ACC112 (cell line): Measurements from ENCODE around the gene DAPK2.
"Not testable (repeated sequence)": the region's sequence is repeated elsewhere in the genome, so short reads cannot be mapped to it uniquely, and the experiment has no call there.

Experiments
- H2AFZ ChIP-seq: fragments of 200-600 bp; sonication (generic); one replicate; pipeline ENCODE4 v1.6.0; 2017; ENCODE audit warnings: antibody characterized with exemption, low read length; ENCODE audit not compliant: unreplicated experiment
- H3K27ac ChIP-seq: fragments of 200-600 bp; sonication (generic); 2 replicates; pipeline ENCODE4 v1.5.1; 2014; ENCODE audit warnings: low read depth, mild to moderate bottlenecking, antibody characterized with exemption, low read length, moderate library complexity
- H3K27me3 ChIP-seq: fragments of 200-600 bp; sonication (generic); 2 replicates; pipeline ENCODE4 v1.6.1; 2014; ENCODE audit warnings: mild to moderate bottlenecking, antibody characterized with exemption, low read length, moderate library complexity, mixed read lengths; ENCODE audit not compliant: insufficient read depth
- H3K36me3 ChIP-seq: fragments of 200-600 bp; sonication (generic); 2 replicates; pipeline ENCODE4 v1.6.1; 2016; ENCODE audit warnings: mild to moderate bottlenecking, antibody characterized with exemption, low read length, moderate library complexity, mixed read lengths; ENCODE audit not compliant: insufficient read depth
- H3K4me1 ChIP-seq: fragments of 200-600 bp; sonication (generic); one replicate; pipeline ENCODE4 v1.6.1; 2016; ENCODE audit warnings: low read length, mixed read lengths; ENCODE audit not compliant: insufficient read depth, unreplicated experiment, control insufficient read depth
- H3K4me3 ChIP-seq: fragments of 200-600 bp; sonication (generic); 2 replicates; pipeline ENCODE4 v1.5.1; 2014; ENCODE audit warnings: mild to moderate bottlenecking, low read depth, low read length
- H3K79me2 ChIP-seq: fragments of 200-600 bp; sonication (generic); one replicate; pipeline ENCODE4 v1.6.0; 2016; ENCODE audit warnings: low read length; ENCODE audit not compliant: control insufficient read depth, unreplicated experiment, insufficient read depth

The DAPK2 gene

GRCh38 chr15:64072812-64073211, 26.5 kb upstream of the DAPK2 start:
- peaks cover 3% of the 10 kb centered on the region for H3K79me2 ChIP-seq
- H2AFZ ChIP-seq, result no peak overlapping the region
- peak overlapping the region; percentile 82 for H3K27ac ChIP-seq
- H3K36me3 ChIP-seq, result peaks cover 9% of the 10 kb centered on the region; the same call in 1 of the 2 replicates
- H3K27me3 ChIP-seq, result no peaks in the 10 kb centered on the region
- peaks cover 44% of the 10 kb centered on the region for H3K4me1 ChIP-seq
- H3K4me3 ChIP-seq, result 0 out of 2 replicates have a peak overlapping the region, but pooled peaks have one; percentile 5

GRCh38 chr15:64071931-64072765, 25.9 kb upstream of the DAPK2 start:
- H2AFZ ChIP-seq, result no peak overlapping the region
- H3K27ac ChIP-seq, result peak overlapping the region; percentile 82

GRCh38 chr15:64070965-64071851, 24.9 kb upstream of the DAPK2 start:
- Histone ChIP-seq H3K4me1 (peaks cover 44% of the 10 kb centered on the region), H3K4me3 (no peak overlapping the region), H2AFZ (no peak overlapping the region), H3K27ac (peak overlapping the region; percentile 82), H3K27me3 (no peaks in the 10 kb centered on the region), H3K79me2 (no peaks in the 10 kb centered on the region), H3K36me3 (0 out of 2 replicates have a peak, but pooled peaks cover 4% of the 10 kb centered on the region)

More at GRCh38 chr15:64071931-64072765, 25.9 kb upstream of the DAPK2 start:
- H3K4me1 ChIP-seq, result peaks cover 44% of the 10 kb centered on the region
- H3K79me2 ChIP-seq, result no peaks in the 10 kb centered on the region
- H3K36me3 ChIP-seq, result 0 out of 2 replicates have a peak, but pooled peaks cover 4% of the 10 kb centered on the region
- H3K27me3 ChIP-seq, result no peaks in the 10 kb centered on the region
- H3K4me3 ChIP-seq, result 0 out of 2 replicates have a peak overlapping the region, but pooled peaks have one; percentile 5

- Histone ChIP-seq H3K27ac (peak overlapping the region; percentile 82; the same call in 1 of the 2 replicates), H2AFZ (no peak overlapping the region), H3K79me2 (no peaks in the 10 kb centered on the region), H3K27me3 (no peaks in the 10 kb centered on the region), H3K4me1 (peaks cover 44% of the 10 kb centered on the region), H3K4me3 (no peak overlapping the region), H3K36me3 (0 out of 2 replicates have a peak, but pooled peaks cover 4% of the 10 kb centered on the region)
Observed at GRCh38 chr15:64070106-64070505, 23.8 kb upstream of the DAPK2 start.

- H3K36me3 ChIP-seq, result 0 out of 2 replicates have a peak, but pooled peaks cover 4% of the 10 kb centered on the region
Observed at GRCh38 chr15:64068133-64068532, 21.8 kb upstream of the DAPK2 start.

GRCh38 chr15:64067564-64068030, 21.3 kb upstream of the DAPK2 start:
- Histone ChIP-seq H3K4me3 (no peak overlapping the region), H3K27ac (no peak overlapping the region), H3K79me2 (no peaks in the 10 kb centered on the region), H3K4me1 (peaks cover 33% of the 10 kb centered on the region), H2AFZ (no peak overlapping the region), H3K36me3 (0 out of 2 replicates have a peak, but pooled peaks cover 4% of the 10 kb centered on the region), H3K27me3 (no peaks in the 10 kb centered on the region)

More at GRCh38 chr15:64068133-64068532, 21.8 kb upstream of the DAPK2 start:
- Histone ChIP-seq H3K27me3 (no peaks in the 10 kb centered on the region), H2AFZ (no peak overlapping the region), H3K4me1 (peaks cover 38% of the 10 kb centered on the region), H3K27ac (no peak overlapping the region), H3K79me2 (no peaks in the 10 kb centered on the region), H3K4me3 (no peak overlapping the region)

GRCh38 chr15:64066451-64066850, 20.2 kb upstream of the DAPK2 start:
- Histone ChIP-seq H3K36me3 (no peaks in the 10 kb centered on the region), H3K4me3 (no peak overlapping the region), H3K79me2 (no peaks in the 10 kb centered on the region), H2AFZ (no peak overlapping the region), H3K27me3 (no peaks in the 10 kb centered on the region), H3K4me1 (peaks cover 21% of the 10 kb centered on the region), H3K27ac (no peak overlapping the region)

- Histone ChIP-seq H3K27me3 (no peaks in the 10 kb centered on the region), H3K4me3 (no peak overlapping the region), H3K4me1 (peaks cover 6% of the 10 kb centered on the region), H3K36me3 (no peaks in the 10 kb centered on the region), H2AFZ (no peak overlapping the region), H3K27ac (no peak overlapping the region), H3K79me2 (no peaks in the 10 kb centered on the region)
Observed at GRCh38 chr15:64060716-64061115, 14.4 kb upstream of the DAPK2 start.

GRCh38 chr15:64059104-64059503, 12.8 kb upstream of the DAPK2 start:
- H3K4me3 ChIP-seq, H3K27me3 ChIP-seq, H3K79me2 ChIP-seq, H3K4me1 ChIP-seq, H3K36me3 ChIP-seq, H3K27ac ChIP-seq, H2AFZ ChIP-seq: not testable (repeated sequence)

- Histone ChIP-seq H3K36me3 (no peaks in the 10 kb centered on the region), H3K4me3 (no peak overlapping the region), H3K79me2 (no peaks in the 10 kb centered on the region), H3K27ac (no peak overlapping the region), H2AFZ (no peak overlapping the region), H3K27me3 (no peaks in the 10 kb centered on the region), H3K4me1 (peaks cover 6% of the 10 kb centered on the region)
Observed at GRCh38 chr15:64058279-64058678, 12.0 kb upstream of the DAPK2 start.
